GM12878 (cell line): ENCODE results near the gene HIP1. TPM values are rescaled to one million over a fixed set of nuclear protein-coding genes. Genes with fewer than 3 reads are reported as not detected.

Experiments used
- ATAC-seq: fragments of 200-7000 bp; cut with Tn5 transposase; 3 replicates; pipeline ENCODE4 v1.9.1; 2020; ENCODE audit warnings: mild to moderate bottlenecking, moderate library complexity
- BruUV-seq: library from RNA; stranded (reverse); fragments of 400-500 nt; replicated peaks from 2 replicates; lab custom pipeline; 2021; lab: Mats Ljungman, UMichigan
- CTCF ChIA-PET: fragments of 300-600 bp; sonication (Branson Sonifier 250); formaldehyde crosslinking; extraction: SDS; loops from one replicate; lab custom pipeline; 2021; ENCODE audit warnings: inconsistent platforms; lab: Yijun Ruan, JAX
- POLR2A ChIA-PET: fragments of 350-600 bp; formaldehyde crosslinking; extraction: SDS; loops from one replicate; lab custom pipeline; 2021; ENCODE audit warnings: inconsistent platforms; lab: Charles Lee
- RAD21 ChIA-PET: fragments of 300-600 bp; sonication (Branson Sonifier 250); formaldehyde crosslinking; loops from one replicate; lab custom pipeline; 2023; ENCODE audit warnings: antibody characterized with exemption; ENCODE audit not compliant: unreplicated experiment; lab: Charles Lee
- SMC1A ChIA-PET: fragments of 300-600 bp; sonication (Branson Sonifier 250); formaldehyde crosslinking; loops from one replicate; lab custom pipeline; 2023; ENCODE audit not compliant: unreplicated experiment, uncharacterized antibody; lab: Charles Lee
- DNase-seq: peaks from one replicate; pipeline ENCODE4 v3.0.0-alpha.2; 2011; ENCODE audit warnings: low read depth, low spot score
- FAIRE-seq: peaks from 3 replicates; lab custom pipeline; 2011; peaks lifted over from hg19 to GRCh38; lab: Jason Lieb, UNC
- H2AFZ ChIP-seq: 2 replicates; pipeline ENCODE4 v1.6.0; 2011; ENCODE audit warnings: low read depth, low read length, control low read depth; ENCODE audit not compliant: control insufficient read depth
- H3K27ac ChIP-seq: 2 replicates; pipeline ENCODE4 v1.5.1; 2011; ENCODE audit warnings: control low read depth; ENCODE audit not compliant: control insufficient read depth, insufficient read depth
- H3K27me3 ChIP-seq, 2 experiments: replicated peaks in 1 of 2; 2 replicates each; pipeline versions ENCODE4 v1.6.0 to v1.6.1; 2011; ENCODE audit warnings: low read length in 1 of 2; ENCODE audit not compliant: control insufficient read depth in 2 of 2, insufficient read depth in 2 of 2
- H3K36me3 ChIP-seq, 2 experiments: 2 replicates each; pipeline ENCODE4 v1.5.1; 2011; ENCODE audit warnings: low read length in 1 of 2; ENCODE audit not compliant: control insufficient read depth in 2 of 2, insufficient read depth in 2 of 2
- H3K4me1 ChIP-seq: 2 replicates; pipeline ENCODE4 v1.6.1; 2011; ENCODE audit warnings: mild to moderate bottlenecking, low read length, moderate library complexity, mixed read lengths; ENCODE audit not compliant: control insufficient read depth, insufficient read depth
- H3K4me2 ChIP-seq: 2 replicates; pipeline ENCODE4 v1.6.0; 2011; ENCODE audit warnings: control low read depth; ENCODE audit not compliant: control insufficient read depth, insufficient read depth
- H3K4me3 ChIP-seq: fragments of 200-600 bp; sonication (generic); 2 replicates; pipeline ENCODE4 v1.5.1; 2016
- H3K79me2 ChIP-seq: 2 replicates; pipeline ENCODE4 v1.6.0; 2011; ENCODE audit warnings: low read length; ENCODE audit not compliant: control insufficient read depth, insufficient read depth
- H3K9ac ChIP-seq: 2 replicates; pipeline ENCODE4 v1.8.0; 2011; ENCODE audit warnings: low read length, control low read depth, mixed read lengths; ENCODE audit not compliant: control insufficient read depth, insufficient read depth
- H3K9me3 ChIP-seq: replicated peaks from 3 replicates; pipeline ENCODE4 v1.5.1; 2011; ENCODE audit warnings: mild to moderate bottlenecking, low read length; ENCODE audit not compliant: control insufficient read depth, insufficient read depth
- H4K20me1 ChIP-seq: 2 replicates; pipeline ENCODE4 v1.6.0; 2011; ENCODE audit not compliant: control insufficient read depth, insufficient read depth
- BCL3 ChIP-seq: IDR thresholded peaks from 2 replicates; pipeline ENCODE4 v1.6.1; 2011; ENCODE audit warnings: borderline replicate concordance, low read depth, mild to moderate bottlenecking, moderate library complexity, low read length; ENCODE audit not compliant: insufficient read depth, poor library complexity, severe bottlenecking
- CREM ChIP-seq: IDR thresholded peaks from 2 replicates; pipeline ENCODE4 v1.6.1; 2014; ENCODE audit warnings: antibody characterized with exemption, low read depth
- EED ChIP-seq: sonication (generic); IDR thresholded peaks from 2 replicates; pipeline ENCODE4 v1.6.1; 2016; ENCODE audit warnings: antibody characterized with exemption, low read depth
- EGR1 ChIP-seq, 2 experiments: IDR thresholded peaks; 1 replicate in 1 of 2; 2 replicates in 1 of 2; pipeline ENCODE4 v1.6.1; 2011 to 2012; ENCODE audit warnings: low read depth in 2 of 2, low read length in 2 of 2, borderline replicate concordance in 1 of 2, mild to moderate bottlenecking in 1 of 2, moderate library complexity in 1 of 2
- GABPA ChIP-seq: IDR thresholded peaks from 2 replicates; pipeline ENCODE4 v1.6.1; 2014; ENCODE audit warnings: antibody characterized with exemption, low read depth, mild to moderate bottlenecking, inconsistent platforms
- HDAC6 ChIP-seq: fragments of 200-600 bp; sonication (generic); IDR thresholded peaks from one replicate; pipeline ENCODE4 v1.8.0; 2017; ENCODE audit warnings: antibody characterized with exemption; ENCODE audit not compliant: unreplicated experiment
- KAT2A ChIP-seq: conservative IDR thresholded peaks from 2 replicates; pipeline ENCODE4 v1.6.1; 2011; ENCODE audit warnings: low read depth, low read length; ENCODE audit not compliant: control insufficient read depth
- NRF1 ChIP-seq: conservative IDR thresholded peaks from 2 replicates; pipeline ENCODE4 v1.6.1; 2011; ENCODE audit warnings: mild to moderate bottlenecking, low read depth, low read length, improper control_type of control experiment
- SIN3A ChIP-seq: IDR thresholded peaks from 2 replicates; pipeline ENCODE4 v1.6.1; 2012; ENCODE audit warnings: low read depth, low read length, improper control_type of control experiment
- SMAD1 ChIP-seq: fragments of 450-650 bp; IDR thresholded peaks from 2 replicates; pipeline ENCODE4 v1.6.1; 2018; ENCODE audit warnings: mild to moderate bottlenecking, low read depth; ENCODE audit not compliant: partially characterized antibody
- ZNF24 ChIP-seq: fragments of 450-650 bp; IDR thresholded peaks from 2 replicates; pipeline ENCODE4 v1.6.1; 2017; ENCODE audit warnings: antibody characterized with exemption, mild to moderate bottlenecking
- WGBS: methylation state at CpG from one replicate; pipeline ENCODE4 v1.1.6; 2016; ENCODE audit warnings: low lambda C conversion rate; ENCODE audit not compliant: insufficient replicate concordance, insufficient coverage; ENCODE audit errors: missing lambda C conversion rate; 5-methylcytosine and 5-hydroxymethylcytosine counted together
- in situ Hi-C: fragments of 300-500 bp; cut with MboI; formaldehyde crosslinking; loops from 9 replicates; pipeline ENCODE4 v1.14.3; 2018; ENCODE audit warnings: mixed read lengths
- intact Hi-C: fragments of 100-400 bp; cut with micrococcal nuclease; formaldehyde crosslinking; loops from one replicate; pipeline ENCODE4 v1.14.2; 2022; ENCODE audit not compliant: unreplicated experiment
- polyA plus RNA-seq, 11 experiments: library from polyadenylated mRNA; depleted of rRNA in 4 of 11; unstranded in 6 of 11; stranded (reverse) in 5 of 11; fragments of >200 nt; fragmentation: Nextera tagmentation in 4 of 11; fragmentation: Illumina TruSeq in 1 of 11; extraction: Ambion mirVana in 4 of 11; extraction: Trizol in 1 of 11; gene quantifications; 1 replicate in 1 of 11; 2 replicates in 10 of 11; pipeline versions ENCODE4 v1.2.1 to v1.2.3, GENCODE V29; 2011 to 2016; ENCODE audit warnings: inconsistent platforms in 2 of 11, missing spikeins in 2 of 11, low read depth in 1 of 11
- total RNA-seq, 4 experiments: library from RNA; depleted of rRNA in 3 of 4; stranded (reverse); fragments of >200 nt in 3 of 4; fragmentation: Illumina TruSeq in 1 of 4; extraction: Trizol in 1 of 4; gene quantifications; 2 replicates each; pipeline versions ENCODE4 v1.2.1 to v1.2.3, GENCODE V29; 2013 to 2021
- TF ChIP-seq, protein P1 (sequence below): fragments of 450-650 bp; IDR thresholded peaks from 2 replicates; pipeline ENCODE4 v1.6.1; 2016; ENCODE audit warnings: mild to moderate bottlenecking, moderate library complexity, borderline replicate concordance

The HIP1 gene
- total and polyA plus RNA-seq, 10 of the 15 experiments (the other 5 are each of a cell fraction or from before 2014, with no cell fraction given) = 1.2 to 9.7 (median 3.2) TPM

GRCh38 chr7:75533926-75534325 lies 204.8 kb downstream of the HIP1 start:
- 95% methylated on average over 6 of the region's 6 CpGs for WGBS
- peaks cover 11% of the 10 kb centered on the region for H3K4me1 ChIP-seq
- no peaks in the 10 kb centered on the region for H3K79me2 ChIP-seq
- RAD21 ChIA-PET = interaction anchor here (1.3 kb wide), 2 partner anchors 108 to 206 kb away, joined by 3 read pairs; no protein-coding TSS in a partner anchor
- ATAC-seq (no peak), DNase-seq (no peak), FAIRE-seq (no peak)
- intact Hi-C loops = loop anchor here (10.0 kb wide), 1 partner anchor 101 kb away; no protein-coding TSS in a partner anchor
- BruUV-seq = no TSS peak
- no peak overlapping the region for H3K4me2 ChIP-seq
- H3K36me3 ChIP-seq = no peaks in the 10 kb centered on the region
- H3K27ac ChIP-seq = no peak overlapping the region
- no peaks in the 10 kb centered on the region for H3K9me3 ChIP-seq
- SMC1A ChIA-PET = interaction anchor here (1.0 kb wide), 1 partner anchor 12 kb away, joined by 5 read pairs; no protein-coding TSS in a partner anchor
- no peak overlapping the region for H2AFZ ChIP-seq
- in situ Hi-C loops = no loop called here
- no peaks in the 10 kb centered on the region for H3K27me3 ChIP-seq
- no peak overlapping the region for H3K4me3 ChIP-seq
- H3K9ac ChIP-seq = no peak overlapping the region
- no peak for TF ChIP-seq GABPA
- TF ChIP-seq KAT2A = no peak
- no peak for TF ChIP-seq SIN3A
- TF ChIP-seq EED = no peak
- no peak for TF ChIP-seq NRF1
- no peak for TF ChIP-seq HDAC6
- TF ChIP-seq, all 136 proteins: peak for 0
- H4K20me1 ChIP-seq = no peaks in the 10 kb centered on the region
- CTCF ChIA-PET = interaction anchor here (2.0 kb wide), 1 partner anchor 228 kb away, joined by 5 read pairs; no protein-coding TSS in a partner anchor
- POLR2A ChIA-PET = interaction anchor here (0.6 kb wide), 1 partner anchor 231 kb away, joined by 4 read pairs; no protein-coding TSS in a partner anchor

DNA sequence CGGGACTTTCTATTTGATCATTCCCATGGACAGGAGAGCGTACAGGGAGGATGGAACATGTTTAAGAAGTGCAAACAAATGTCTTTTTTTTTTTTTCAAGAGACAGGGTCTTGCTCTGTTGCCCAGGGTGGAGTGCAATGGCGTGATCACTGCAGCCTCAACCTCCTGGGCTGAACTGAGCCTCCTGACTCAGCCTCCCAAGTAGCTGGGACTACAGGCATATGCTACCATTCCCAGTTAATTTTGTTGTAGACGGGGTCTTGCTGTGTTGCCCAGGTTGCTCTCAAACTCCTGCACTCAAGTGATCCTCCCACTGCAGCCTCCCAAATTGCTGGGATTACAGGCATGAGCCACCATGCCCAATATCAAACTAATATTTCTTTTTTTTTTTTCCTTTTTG lies 206.1 kb downstream of the HIP1 start:
- FAIRE-seq (no peak), ATAC-seq (no peak), DNase-seq (no peak)
- H3K27ac ChIP-seq = no peak overlapping the region
- H3K79me2 ChIP-seq = peaks cover 3% of the 10 kb centered on the region
- H3K4me3 ChIP-seq = no peak overlapping the region
- no peaks in the 10 kb centered on the region for H3K9me3 ChIP-seq
- no peaks in the 10 kb centered on the region for H3K36me3 ChIP-seq
- H3K27me3 ChIP-seq = no peaks in the 10 kb centered on the region
- no peak overlapping the region for H2AFZ ChIP-seq
- 84% methylated on average over 4 of the region's 4 CpGs for WGBS
- ChIA-PET RAD21 (no interaction called here), CTCF (no interaction called here), SMC1A (no interaction called here), POLR2A (interaction anchor here (0.5 to 0.7 kb wide), 2 partner anchors 70 to 222 kb away, joined by 4 to 9 read pairs; no protein-coding TSS in a partner anchor)
- in situ Hi-C loops (no loop called here), intact Hi-C loops (loop anchor here (10.0 kb wide), 1 partner anchor 102 kb away; no protein-coding TSS in a partner anchor)
- no TSS peak for BruUV-seq
- no peak overlapping the region for H3K4me2 ChIP-seq
- H4K20me1 ChIP-seq = no peaks in the 10 kb centered on the region
- H3K9ac ChIP-seq = no peak overlapping the region
- H3K4me1 ChIP-seq = peaks cover 11% of the 10 kb centered on the region
- TF ChIP-seq, protein P1, sequence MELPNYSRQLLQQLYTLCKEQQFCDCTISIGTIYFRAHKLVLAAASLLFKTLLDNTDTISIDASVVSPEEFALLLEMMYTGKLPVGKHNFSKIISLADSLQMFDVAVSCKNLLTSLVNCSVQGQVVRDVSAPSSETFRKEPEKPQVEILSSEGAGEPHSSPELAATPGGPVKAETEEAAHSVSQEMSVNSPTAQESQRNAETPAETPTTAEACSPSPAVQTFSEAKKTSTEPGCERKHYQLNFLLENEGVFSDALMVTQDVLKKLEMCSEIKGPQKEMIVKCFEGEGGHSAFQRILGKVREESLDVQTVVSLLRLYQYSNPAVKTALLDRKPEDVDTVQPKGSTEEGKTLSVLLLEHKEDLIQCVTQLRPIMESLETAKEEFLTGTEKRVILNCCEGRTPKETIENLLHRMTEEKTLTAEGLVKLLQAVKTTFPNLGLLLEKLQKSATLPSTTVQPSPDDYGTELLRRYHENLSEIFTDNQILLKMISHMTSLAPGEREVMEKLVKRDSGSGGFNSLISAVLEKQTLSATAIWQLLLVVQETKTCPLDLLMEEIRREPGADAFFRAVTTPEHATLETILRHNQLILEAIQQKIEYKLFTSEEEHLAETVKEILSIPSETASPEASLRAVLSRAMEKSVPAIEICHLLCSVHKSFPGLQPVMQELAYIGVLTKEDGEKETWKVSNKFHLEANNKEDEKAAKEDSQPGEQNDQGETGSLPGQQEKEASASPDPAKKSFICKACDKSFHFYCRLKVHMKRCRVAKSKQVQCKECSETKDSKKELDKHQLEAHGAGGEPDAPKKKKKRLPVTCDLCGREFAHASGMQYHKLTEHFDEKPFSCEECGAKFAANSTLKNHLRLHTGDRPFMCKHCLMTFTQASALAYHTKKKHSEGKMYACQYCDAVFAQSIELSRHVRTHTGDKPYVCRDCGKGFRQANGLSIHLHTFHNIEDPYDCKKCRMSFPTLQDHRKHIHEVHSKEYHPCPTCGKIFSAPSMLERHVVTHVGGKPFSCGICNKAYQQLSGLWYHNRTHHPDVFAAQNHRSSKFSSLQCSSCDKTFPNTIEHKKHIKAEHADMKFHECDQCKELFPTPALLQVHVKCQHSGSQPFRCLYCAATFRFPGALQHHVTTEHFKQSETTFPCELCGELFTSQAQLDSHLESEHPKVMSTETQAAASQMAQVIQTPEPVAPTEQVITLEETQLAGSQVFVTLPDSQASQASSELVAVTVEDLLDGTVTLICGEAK = no peak
- TF ChIP-seq ZNF24 = no peak
- no peak for TF ChIP-seq SMAD1
- no peak for TF ChIP-seq CREM
- no peak for TF ChIP-seq BCL3
- TF ChIP-seq EGR1 (IDR thresholded peaks at IDR 0.05; ENCODE audit: borderline replicate concordance in 1 of 2, low read depth in 2 of 2, low read length in 2 of 2) = no peak
- TF ChIP-seq HDAC6 = no peak
